Epithelial cell of prostate (primary cell): ENCODE measurements around the gene RBBP6.
"Not testable (repeated sequence)": the region's sequence is repeated elsewhere in the genome, so short reads cannot be mapped to it uniquely, and the experiment has no call there.

Experiments used
- DNase-seq: peaks from one replicate; pipeline ENCODE4 v3.0.0-alpha.2; 2011; ENCODE audit warnings: low read depth, low spot score
- H3K27ac ChIP-seq: fragments of 450-650 bp; 2 replicates; pipeline ENCODE4 v1.5.1; 2017; ENCODE audit warnings: mild to moderate bottlenecking

The RBBP6 gene, protein sequence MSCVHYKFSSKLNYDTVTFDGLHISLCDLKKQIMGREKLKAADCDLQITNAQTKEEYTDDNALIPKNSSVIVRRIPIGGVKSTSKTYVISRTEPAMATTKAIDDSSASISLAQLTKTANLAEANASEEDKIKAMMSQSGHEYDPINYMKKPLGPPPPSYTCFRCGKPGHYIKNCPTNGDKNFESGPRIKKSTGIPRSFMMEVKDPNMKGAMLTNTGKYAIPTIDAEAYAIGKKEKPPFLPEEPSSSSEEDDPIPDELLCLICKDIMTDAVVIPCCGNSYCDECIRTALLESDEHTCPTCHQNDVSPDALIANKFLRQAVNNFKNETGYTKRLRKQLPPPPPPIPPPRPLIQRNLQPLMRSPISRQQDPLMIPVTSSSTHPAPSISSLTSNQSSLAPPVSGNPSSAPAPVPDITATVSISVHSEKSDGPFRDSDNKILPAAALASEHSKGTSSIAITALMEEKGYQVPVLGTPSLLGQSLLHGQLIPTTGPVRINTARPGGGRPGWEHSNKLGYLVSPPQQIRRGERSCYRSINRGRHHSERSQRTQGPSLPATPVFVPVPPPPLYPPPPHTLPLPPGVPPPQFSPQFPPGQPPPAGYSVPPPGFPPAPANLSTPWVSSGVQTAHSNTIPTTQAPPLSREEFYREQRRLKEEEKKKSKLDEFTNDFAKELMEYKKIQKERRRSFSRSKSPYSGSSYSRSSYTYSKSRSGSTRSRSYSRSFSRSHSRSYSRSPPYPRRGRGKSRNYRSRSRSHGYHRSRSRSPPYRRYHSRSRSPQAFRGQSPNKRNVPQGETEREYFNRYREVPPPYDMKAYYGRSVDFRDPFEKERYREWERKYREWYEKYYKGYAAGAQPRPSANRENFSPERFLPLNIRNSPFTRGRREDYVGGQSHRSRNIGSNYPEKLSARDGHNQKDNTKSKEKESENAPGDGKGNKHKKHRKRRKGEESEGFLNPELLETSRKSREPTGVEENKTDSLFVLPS (N-terminal part only)

DNA sequence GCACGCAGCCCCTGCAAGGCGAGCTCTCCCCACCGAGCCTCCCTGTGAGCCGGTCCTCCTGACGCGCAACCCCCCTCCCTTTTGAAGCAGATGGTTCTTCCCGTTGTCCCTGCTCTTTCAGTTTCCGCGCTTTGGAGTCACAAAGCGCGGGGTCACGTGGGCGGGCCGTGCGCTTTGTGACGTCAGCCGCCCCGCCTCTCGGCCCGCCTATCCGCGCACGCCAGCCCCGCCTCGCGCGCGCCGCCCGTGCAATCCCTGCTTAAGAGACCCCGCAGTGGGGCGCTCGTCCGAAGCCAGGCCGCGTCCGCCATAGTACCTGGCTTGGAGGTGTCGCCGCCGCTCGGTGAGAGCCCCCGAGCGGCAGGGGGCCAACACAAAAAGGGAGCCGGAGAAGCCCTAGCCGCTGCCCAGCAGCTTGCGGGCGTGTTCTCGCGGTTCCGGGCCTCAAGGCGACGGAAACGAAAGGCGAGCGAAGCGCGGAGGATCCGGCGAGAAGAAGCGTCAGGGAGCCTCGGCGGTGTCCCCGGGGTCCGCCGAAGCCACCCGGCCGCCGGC, at the start of gene RBBP6:
Gene RBBP6, plus strand, starts transcription at position 272 of the 555 bp plus-strand sequence. CDS start 1,061 bp downstream, outside the sequence.
- DNase-seq = peak; percentile 82
- peak within 1 kb of the TSS; percentile 85 for H3K27ac ChIP-seq

DNA sequence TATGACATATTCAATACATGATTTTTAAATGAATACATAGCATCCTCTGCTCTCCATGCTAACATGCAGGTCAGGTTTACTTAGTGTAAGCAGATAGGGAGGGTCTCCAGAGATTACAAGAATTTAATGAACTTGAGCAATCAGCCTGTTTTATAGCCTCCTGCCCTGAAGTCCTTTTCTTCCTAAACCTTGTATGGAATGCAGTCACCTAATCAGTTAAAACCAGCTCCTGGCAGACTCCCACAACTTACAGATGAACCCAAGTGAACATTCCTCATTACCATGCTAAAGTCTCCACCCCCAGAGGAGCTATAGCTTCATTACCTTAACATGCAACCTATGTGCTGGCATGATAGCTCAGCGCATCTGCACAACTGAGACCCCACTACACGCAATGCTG, 48.5 kb upstream of the RBBP6 start:
- no peak for DNase-seq
- H3K27ac ChIP-seq = no peak overlapping the region

DNA sequence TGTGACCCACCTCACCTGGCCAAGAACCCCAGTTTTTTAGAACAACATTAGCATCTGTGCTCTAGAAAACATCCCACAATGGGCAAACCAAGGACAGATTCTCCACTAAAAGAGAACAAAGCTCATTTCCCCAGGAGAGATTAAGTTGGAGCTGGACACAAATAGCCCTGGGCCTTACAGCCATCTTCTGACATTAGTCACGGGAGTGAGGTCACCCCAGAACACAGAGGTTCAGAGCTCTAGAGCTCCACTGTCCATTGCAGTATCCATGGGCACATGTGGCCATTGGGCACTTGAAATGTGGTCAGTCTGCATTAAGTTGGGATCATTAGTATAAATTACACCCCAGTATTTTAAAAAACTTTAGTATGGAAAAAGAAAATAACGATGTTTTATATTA, 47.6 kb upstream of the RBBP6 start:
- H3K27ac ChIP-seq = no peak overlapping the region
- no peak for DNase-seq

DNA sequence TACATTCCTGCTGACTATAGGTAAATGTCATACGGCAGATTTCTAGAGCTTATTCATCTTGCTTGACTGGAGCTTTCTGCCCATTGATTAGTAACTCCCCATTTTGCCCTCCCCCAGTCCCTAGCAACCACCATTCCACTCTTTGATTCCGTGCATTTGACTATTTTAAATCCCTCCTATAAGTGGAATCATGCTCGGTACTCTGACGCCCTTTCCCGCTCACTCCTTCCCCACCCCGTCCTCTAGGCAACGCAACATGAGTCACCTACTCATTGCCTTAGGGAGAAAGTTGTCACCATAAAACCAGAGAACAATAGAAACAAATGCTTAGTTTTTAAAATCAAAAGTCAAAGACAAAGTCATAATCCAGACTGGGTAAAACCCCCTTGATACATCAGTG, 45.5 kb upstream of the RBBP6 start:
- H3K27ac ChIP-seq = no peak overlapping the region

DNA sequence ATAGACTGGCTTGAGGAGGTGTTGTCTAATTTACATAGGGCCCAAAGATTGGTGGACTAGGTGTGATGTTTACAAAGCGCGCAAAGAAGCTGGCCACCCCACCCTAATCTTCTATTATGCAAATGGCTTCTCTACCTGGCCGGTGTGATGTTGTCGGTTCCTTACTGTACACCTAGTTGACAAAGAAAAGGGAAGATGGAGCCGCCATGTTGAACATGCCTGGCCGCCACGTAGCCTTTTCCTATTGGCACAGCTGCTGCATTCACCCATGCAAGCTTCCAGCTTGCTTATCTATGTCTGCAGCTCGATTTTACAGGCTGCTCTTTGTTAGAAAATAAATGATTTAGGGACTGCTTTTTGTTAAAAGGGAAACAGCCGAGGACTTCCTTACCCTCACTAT, 44.2 kb upstream of the RBBP6 start:
- not testable (repeated sequence) for H3K27ac ChIP-seq, DNase-seq

More for the DNA sequence above, 45.5 kb upstream of the RBBP6 start:
- peak; percentile 56 for DNase-seq

DNA sequence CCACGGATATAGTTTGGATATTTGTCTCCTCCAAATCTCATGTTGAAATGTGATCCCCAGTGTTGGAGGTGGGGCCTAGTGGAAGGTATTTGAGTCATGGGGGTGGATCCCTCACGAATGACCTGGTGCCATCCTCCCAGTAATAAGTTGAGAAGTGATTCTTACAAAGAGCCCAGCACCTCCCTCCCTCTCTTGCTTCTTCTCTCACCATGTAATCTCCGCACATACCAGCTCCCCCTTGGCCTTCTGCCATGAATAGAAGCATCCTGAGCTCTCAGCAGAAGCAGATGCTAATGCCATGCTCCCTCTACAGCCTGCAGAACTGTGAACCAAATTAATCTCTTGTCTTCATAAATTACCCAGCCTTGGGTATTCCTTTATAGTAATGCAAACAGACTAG, 41.9 kb upstream of the RBBP6 start:
- no peak overlapping the region for H3K27ac ChIP-seq
- DNase-seq = no peak

DNA sequence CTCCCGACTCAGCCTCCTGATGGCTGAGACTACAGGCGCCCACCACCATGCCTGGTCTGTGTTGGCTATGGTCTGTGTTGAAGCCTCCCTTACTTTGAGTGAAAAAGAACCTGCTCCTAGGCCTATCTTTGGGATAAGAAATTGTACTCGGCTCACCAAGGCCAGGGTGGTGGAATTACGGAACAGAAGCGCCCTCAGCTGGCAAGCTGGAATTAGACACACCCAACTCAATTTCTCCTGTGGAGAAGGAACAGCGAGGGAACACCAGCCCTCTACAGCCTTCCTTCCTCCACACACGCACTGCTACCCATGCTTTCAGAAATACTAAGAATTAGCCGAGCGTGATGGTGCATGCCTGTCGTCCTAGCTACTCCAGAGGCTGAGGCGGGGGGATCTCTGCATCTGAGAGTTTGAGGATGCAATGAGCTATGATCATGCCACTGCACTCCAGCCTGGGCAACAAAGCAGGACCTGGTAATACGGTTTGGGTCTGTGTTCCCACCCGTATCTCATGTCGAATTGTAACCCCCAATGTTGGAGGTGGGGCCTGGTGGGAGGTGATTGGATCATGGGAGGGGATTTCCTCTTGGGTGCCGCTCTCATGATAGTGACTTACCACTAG, 40.1 kb upstream of the RBBP6 start:
- DNase-seq = no peak
- H3K27ac ChIP-seq = no peak overlapping the region

DNA sequence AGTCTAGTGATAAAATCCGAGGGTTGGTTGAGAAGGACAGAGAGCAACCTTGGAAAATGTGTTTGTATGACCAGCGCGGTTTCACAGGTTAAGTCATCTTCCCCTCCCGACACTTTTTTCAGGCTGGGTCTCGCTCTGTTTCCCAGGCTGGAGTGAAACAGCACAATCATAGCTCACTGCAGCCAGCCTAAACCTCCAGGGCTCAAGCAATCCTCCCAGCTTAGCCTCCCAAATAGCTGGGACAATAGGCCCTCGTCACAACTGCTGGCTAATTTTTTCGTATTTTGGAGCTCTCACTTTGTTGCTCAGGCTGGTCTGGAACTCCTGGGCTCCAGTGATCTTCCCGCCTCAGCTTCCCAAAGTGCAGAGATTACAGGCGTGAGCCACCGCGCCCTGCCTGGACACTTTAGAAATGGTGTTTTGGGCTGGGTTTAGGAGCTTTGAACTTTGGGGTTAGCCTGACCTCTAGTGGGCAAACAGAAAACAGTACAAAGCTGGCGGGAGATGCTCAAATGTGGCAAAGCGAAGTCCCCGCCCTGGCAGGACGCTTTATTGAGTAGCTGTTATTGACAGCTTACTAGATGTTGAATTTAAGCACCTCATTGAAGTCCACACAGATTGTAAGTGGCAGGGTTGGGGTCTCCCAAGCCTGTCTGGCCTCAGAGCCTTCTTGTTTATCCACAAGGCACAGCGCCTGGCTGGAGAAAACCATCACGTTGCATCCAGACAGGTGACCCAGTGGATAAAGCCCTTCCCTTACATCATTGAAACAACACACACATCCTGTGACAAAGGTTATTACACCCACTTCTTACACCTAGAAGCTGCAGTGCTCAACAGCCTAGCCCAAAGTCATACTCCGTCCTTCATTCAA, 34.7 kb upstream of the RBBP6 start:
- H3K27ac ChIP-seq = no peak overlapping the region
- no peak for DNase-seq

DNA sequence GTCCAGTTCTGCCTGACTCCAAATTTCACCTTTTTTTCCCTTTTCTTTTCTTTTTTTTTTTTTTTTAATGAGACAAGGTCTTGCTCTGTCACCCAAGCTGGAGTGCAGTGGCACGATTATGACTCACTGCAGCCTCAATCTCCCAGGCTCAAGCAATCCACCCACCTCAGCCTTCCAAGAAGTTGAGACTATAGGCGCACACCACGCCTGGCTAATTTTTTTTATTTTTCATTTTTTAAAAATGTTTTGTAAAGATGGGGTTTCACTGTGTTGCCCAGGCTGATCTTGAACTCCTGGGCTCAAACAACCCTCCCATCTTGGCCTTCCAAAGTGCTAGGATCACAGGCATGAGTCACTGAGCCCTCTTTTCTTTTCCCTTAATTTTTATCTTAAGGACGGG, 33.4 kb upstream of the RBBP6 start:
- DNase-seq = no peak
- H3K27ac ChIP-seq = no peak overlapping the region

DNA sequence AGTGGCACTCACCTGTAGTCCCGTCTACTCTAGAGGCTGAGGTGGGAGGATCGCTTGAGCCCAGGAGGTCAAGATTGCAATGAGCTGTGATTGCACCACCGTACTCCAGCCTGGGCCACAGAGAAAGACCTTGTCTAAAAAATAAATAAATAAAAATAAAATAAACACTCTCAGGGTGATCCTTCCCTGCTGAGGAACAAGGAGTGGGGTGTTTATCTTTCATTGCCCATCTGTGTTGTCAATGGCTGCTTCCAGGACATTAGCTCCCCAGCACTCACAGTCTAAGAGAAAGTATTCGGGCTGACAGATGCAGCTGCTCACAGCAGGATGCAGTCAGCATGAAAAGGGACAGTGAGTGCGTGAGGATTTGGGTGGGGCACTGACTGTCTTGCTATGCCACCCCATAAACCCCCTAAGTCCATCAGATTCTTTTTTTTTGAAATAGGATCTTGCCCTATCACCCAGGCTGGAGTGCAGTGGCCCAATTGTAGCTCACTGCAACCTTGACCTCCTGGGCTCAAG, 31.3 kb upstream of the RBBP6 start:
- peak overlapping the region; percentile 43 for H3K27ac ChIP-seq
- no peak for DNase-seq

DNA sequence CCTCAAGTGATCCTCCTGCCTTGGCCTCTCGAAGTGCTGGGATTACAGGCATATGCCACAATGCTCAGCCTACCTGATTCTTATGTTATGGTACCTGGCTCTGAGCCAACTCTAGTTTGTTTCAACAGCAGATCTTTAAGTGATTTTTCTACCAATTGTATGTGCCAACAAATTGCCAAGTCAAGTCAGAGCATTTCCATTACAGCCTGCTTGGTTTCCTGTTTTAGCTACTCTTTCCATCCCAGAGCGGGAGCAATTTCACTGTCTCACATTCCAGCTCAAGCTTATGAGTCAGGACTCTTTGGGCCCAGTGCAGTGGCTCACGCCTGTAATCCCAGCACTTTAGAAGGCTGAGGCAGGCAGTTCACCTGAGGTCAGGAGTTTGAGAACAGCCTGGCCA, 30.8 kb upstream of the RBBP6 start:
- DNase-seq = no peak
- H3K27ac ChIP-seq = peak overlapping the region; percentile 43

DNA sequence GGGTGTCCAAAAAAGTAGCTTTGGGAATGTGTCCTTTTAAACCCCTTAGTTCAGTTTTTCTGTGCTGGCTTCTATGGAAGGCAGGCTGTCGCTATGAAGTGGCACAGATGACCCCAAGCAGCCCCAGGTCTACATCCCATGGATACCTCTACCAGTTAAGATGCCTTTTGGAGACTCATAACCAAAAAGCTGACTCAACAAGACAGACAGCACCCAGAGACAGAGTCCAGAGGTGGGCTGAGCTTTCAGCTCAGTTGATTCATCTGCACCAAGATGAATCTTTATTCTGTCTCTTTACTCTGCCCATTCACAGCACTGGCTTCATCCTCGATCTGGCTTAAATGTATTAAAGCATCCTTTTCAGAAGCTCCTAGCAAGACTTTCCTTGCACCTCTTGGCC, 29.8 kb upstream of the RBBP6 start:
- DNase-seq = no peak
- H3K27ac ChIP-seq = no peak overlapping the region

DNA sequence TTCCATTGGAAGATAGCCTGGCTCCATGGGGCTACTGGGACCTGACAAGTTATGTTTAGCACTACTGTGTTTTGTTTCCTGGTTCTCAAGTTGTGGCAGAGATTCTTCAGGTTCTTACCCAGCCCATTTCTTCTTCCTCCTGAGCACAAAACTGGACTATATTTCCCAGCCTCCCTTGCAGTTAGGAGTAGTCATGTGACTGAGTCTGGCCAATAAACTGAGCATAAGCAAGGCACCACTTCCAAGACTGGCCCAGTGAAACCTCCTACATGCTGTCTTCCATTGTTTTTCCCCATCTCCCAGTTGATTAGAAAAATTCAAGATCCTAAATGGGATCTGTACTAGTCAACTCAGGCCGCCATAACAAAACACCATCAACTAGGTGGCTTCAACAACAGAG, 28.2 kb upstream of the RBBP6 start:
- H3K27ac ChIP-seq = no peak overlapping the region
- DNase-seq = no peak

DNA sequence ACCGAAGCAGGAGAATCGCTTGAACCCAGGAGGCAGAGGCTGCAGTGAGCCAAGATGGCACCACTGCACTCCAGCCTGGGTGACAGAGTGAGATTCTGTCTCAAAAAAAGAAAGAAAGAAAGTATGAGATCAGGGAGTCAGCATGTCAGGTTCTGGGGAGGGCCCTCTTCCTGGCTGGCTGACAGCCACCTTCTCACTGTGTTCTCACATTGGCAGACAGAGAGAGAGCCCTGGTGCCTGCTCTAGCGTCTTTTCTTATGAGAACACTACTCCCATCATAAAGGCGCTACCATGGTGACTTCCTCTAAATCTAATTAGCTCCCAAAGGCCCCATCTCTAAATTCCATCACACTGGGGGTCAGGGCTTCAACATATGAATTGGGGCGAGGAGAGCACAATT, 27.6 kb upstream of the RBBP6 start:
- no peak overlapping the region for H3K27ac ChIP-seq
- DNase-seq = no peak

DNA sequence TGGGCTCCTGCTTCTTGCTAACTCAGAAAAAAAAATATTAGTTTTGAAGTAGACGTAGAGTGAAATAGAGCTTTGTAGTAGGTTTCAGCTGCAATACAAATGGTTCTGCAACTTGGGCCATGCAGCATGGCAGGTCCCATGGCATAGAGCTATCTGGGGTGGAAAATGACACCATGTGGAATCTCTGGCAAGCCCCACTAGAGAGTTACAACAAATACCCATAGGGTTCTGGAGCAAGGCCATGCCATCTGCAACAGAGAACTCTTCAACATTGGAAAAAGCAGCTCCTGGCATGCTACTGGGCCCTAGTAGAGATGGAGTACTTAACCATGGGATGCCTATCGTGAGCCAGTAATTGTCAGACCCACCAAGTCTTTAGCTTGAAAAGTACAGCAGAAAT, 25.3 kb upstream of the RBBP6 start:
- no peak overlapping the region for H3K27ac ChIP-seq
- no peak for DNase-seq

DNA sequence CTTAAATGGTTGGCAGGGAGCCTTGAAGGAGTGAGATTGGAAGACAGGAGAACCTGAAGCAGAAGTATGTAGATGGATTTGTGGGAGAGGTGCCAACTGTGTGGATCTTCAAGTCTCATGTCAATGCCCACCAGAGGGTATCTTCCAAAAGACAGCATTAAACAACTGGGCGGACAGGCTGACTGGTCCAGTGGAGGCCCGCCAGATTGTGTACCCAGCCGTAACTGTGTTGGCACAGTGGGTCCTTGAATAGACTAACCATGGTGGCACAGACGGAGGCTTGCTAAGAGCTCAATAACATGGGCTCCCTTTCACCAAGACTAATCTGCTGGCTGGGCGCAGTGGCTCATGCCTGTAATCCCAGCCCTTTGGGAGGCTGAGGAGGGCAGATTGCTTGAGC, 24.2 kb upstream of the RBBP6 start:
- no peak for DNase-seq
- H3K27ac ChIP-seq = no peak overlapping the region

DNA sequence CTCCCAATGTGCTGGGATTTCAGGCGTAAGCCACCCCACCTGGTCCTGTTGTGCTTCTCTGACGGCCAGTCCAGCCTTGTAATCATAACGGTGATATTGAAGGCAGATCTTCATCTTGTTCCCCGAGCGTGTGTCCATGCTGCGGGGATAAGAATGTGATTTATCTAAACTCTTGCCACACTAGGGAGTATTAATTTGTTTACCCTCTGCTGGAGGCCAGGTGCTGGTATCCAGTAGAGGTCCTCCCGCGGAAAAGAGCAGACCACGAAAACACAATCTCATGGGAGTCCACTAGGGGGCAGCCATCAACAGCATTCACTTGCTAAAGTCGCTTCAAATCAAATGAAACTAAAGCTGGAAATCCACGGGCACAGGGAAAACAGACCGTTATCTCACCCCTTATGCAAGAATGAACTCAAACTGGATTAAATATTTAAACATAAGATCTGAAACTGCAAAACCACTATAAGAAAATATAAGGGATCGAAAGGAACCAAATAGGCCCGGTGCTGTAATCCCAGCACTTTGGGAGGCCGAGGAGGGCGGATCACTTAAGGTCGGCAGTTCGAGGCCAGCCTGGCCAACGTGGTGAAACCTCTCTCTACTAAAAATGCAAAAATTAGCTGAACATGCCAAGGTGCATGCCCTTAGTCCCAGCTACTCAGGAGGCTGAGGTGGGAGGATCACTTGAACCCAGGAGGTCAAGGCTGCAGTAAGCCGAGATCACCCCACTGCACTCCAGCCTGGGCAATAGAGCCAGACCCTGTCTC, 22.3 kb upstream of the RBBP6 start:
- DNase-seq = no peak
- H3K27ac ChIP-seq = no peak overlapping the region

DNA sequence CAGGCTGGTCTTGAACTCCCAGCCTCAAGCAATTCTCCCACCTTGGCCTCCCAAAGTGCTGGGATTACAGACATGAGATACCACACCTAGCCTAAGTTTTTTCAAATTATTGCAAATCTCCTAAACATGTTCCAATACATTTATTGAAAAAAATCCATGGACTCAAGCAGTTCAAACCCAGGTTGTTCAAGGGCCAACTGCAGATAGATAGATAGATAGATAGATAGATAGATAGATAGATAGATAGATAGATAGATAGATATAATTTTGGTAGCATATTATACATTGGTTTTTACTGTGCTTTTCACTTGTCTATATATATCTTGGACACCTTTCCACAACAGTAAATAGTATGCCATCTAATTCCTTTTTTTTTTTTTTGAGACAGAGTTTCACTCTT, 20.9 kb upstream of the RBBP6 start:
- H3K27ac ChIP-seq = no peak overlapping the region
- no peak for DNase-seq

DNA sequence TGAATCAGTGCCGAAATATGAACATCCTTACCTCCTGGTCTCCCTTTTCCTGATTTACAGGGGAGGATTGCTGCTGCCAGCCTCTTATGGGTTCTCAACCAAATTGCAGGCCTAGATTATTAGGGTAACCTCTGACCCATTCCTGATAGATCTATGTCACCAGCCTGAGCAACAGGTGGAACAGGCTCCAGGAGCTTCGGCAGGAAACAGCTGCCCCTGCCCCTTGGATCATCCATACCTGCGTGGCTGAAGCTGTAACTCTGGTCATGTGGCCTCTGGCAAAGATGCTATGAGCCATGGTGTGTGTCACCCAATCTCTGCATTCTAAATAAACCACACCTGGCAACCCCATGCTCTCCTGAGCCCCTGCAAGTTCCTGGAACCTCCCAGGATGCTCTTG, 18.4 kb upstream of the RBBP6 start:
- no peak for DNase-seq

More for the DNA sequence above, 18.4 kb upstream of the RBBP6 start:
- H3K27ac ChIP-seq = peak overlapping the region; percentile 40
